HUES6 (cell line): ENCODE results near the gene PRUNE2.

ENCODE experiments used
- H3K27ac ChIP-seq: 2 replicates; pipeline ENCODE4 v1.7.0; 2013; ENCODE audit warnings: low read depth, mild to moderate bottlenecking, low read length, inconsistent platforms
- H3K27me3 ChIP-seq: 2 replicates; pipeline ENCODE4 v1.6.1; 2013; ENCODE audit warnings: low read length; ENCODE audit not compliant: control insufficient read depth, insufficient read depth
- H3K36me3 ChIP-seq: 2 replicates; pipeline ENCODE4 v1.6.1; 2013; ENCODE audit warnings: low read length; ENCODE audit not compliant: control insufficient read depth, insufficient read depth
- H3K4me1 ChIP-seq: 2 replicates; pipeline ENCODE4 v1.6.1; 2013; ENCODE audit warnings: low read length; ENCODE audit not compliant: control insufficient read depth, insufficient read depth
- H3K4me3 ChIP-seq: 2 replicates; pipeline ENCODE4 v1.5.1; 2013; ENCODE audit warnings: low read depth, low read length
- H3K9ac ChIP-seq: one replicate; pipeline ENCODE4 v1.6.1; 2013; ENCODE audit warnings: mild to moderate bottlenecking, low read length
- H3K9me3 ChIP-seq: 2 replicates; pipeline ENCODE4 v1.6.1; 2013; ENCODE audit warnings: low read depth, low read length; ENCODE audit not compliant: control insufficient read depth, insufficient read depth

The PRUNE2 gene

GRCh38 chr9:76887003-76887821, 18.7 kb downstream of the PRUNE2 start:
- Histone ChIP-seq H3K9ac (peak overlapping the region; percentile 61), H3K36me3 (no peaks in the 10 kb centered on the region), H3K4me3 (no peak overlapping the region), H3K27ac (peak overlapping the region; percentile 80), H3K4me1 (peaks cover 29% of the 10 kb centered on the region), H3K9me3 (no peaks in the 10 kb centered on the region), H3K27me3 (no peaks in the 10 kb centered on the region)

- Histone ChIP-seq H3K9me3 (no peaks in the 10 kb centered on the region), H3K4me3 (no peak overlapping the region), H3K36me3 (no peaks in the 10 kb centered on the region), H3K9ac (no peak overlapping the region), H3K27me3 (no peaks in the 10 kb centered on the region), H3K27ac (no peak overlapping the region), H3K4me1 (peaks cover 29% of the 10 kb centered on the region)
These were observed 19.6 kb downstream of the PRUNE2 start for GRCh38 chr9:76886318-76886717.

- Histone ChIP-seq H3K27me3 (no peaks in the 10 kb centered on the region), H3K4me1 (peaks cover 29% of the 10 kb centered on the region), H3K4me3 (no peak overlapping the region), H3K9me3 (no peaks in the 10 kb centered on the region), H3K9ac (no peak overlapping the region), H3K27ac (no peak overlapping the region), H3K36me3 (no peaks in the 10 kb centered on the region)
These were observed 21.1 kb downstream of the PRUNE2 start for GRCh38 chr9:76884823-76885222.

GRCh38 chr9:76883341-76883855, 22.5 kb downstream of the PRUNE2 start:
- Histone ChIP-seq H3K36me3 (no peaks in the 10 kb centered on the region), H3K9ac (no peak overlapping the region), H3K4me1 (peaks cover 26% of the 10 kb centered on the region), H3K27ac (no peak overlapping the region; the same call in 1 of the 2 replicates), H3K27me3 (no peaks in the 10 kb centered on the region), H3K9me3 (no peaks in the 10 kb centered on the region), H3K4me3 (no peak overlapping the region)

- Histone ChIP-seq H3K27me3 (no peaks in the 10 kb centered on the region), H3K27ac (no peak overlapping the region; the same call in 1 of the 2 replicates), H3K9me3 (no peaks in the 10 kb centered on the region), H3K4me3 (no peak overlapping the region), H3K9ac (no peak overlapping the region), H3K4me1 (peaks cover 21% of the 10 kb centered on the region), H3K36me3 (no peaks in the 10 kb centered on the region)
These were observed 23.2 kb downstream of the PRUNE2 start for GRCh38 chr9:76882686-76883085.

GRCh38 chr9:76880210-76880609, 25.7 kb downstream of the PRUNE2 start:
- Histone ChIP-seq H3K36me3 (no peaks in the 10 kb centered on the region), H3K27ac (no peak overlapping the region), H3K27me3 (no peaks in the 10 kb centered on the region), H3K4me3 (no peak overlapping the region), H3K9me3 (no peaks in the 10 kb centered on the region), H3K9ac (no peak overlapping the region), H3K4me1 (peaks cover 14% of the 10 kb centered on the region)

- H3K27ac ChIP-seq, result no peak overlapping the region
- H3K27me3 ChIP-seq, result no peaks in the 10 kb centered on the region
- no peaks in the 10 kb centered on the region for H3K36me3 ChIP-seq
- H3K9me3 ChIP-seq, result no peaks in the 10 kb centered on the region
- H3K4me3 ChIP-seq, result no peak overlapping the region
- peaks cover 9% of the 10 kb centered on the region for H3K4me1 ChIP-seq
- H3K9ac ChIP-seq, result no peak overlapping the region
These were observed 27.0 kb downstream of the PRUNE2 start for GRCh38 chr9:76878933-76879332.

- no peak overlapping the region for H3K9ac ChIP-seq
- H3K4me1 ChIP-seq, result peaks cover 11% of the 10 kb centered on the region
- no peaks in the 10 kb centered on the region for H3K27me3 ChIP-seq
- no peak overlapping the region for H3K4me3 ChIP-seq
- no peaks in the 10 kb centered on the region for H3K9me3 ChIP-seq
- H3K27ac ChIP-seq, result no peak overlapping the region
- H3K36me3 ChIP-seq, result no peaks in the 10 kb centered on the region
These were observed 28.0 kb downstream of the PRUNE2 start for GRCh38 chr9:76877961-76878360.

GRCh38 chr9:76876098-76876497, 29.8 kb downstream of the PRUNE2 start:
- peaks cover 11% of the 10 kb centered on the region for H3K4me1 ChIP-seq
- H3K9me3 ChIP-seq, result no peaks in the 10 kb centered on the region
- H3K9ac ChIP-seq, result no peak overlapping the region

GRCh38 chr9:76873821-76874220, 32.1 kb downstream of the PRUNE2 start:
- Histone ChIP-seq H3K9ac (no peak overlapping the region), H3K27ac (no peak overlapping the region), H3K27me3 (no peaks in the 10 kb centered on the region), H3K36me3 (no peaks in the 10 kb centered on the region), H3K9me3 (no peaks in the 10 kb centered on the region), H3K4me3 (0 out of 2 replicates have a peak overlapping the region, but pooled peaks have one; percentile 1), H3K4me1 (peaks cover 15% of the 10 kb centered on the region)

More at GRCh38 chr9:76876098-76876497, 29.8 kb downstream of the PRUNE2 start:
- Histone ChIP-seq H3K4me3 (no peak overlapping the region), H3K27me3 (no peaks in the 10 kb centered on the region), H3K36me3 (no peaks in the 10 kb centered on the region), H3K27ac (no peak overlapping the region)

GRCh38 chr9:76873056-76873792, 32.7 kb downstream of the PRUNE2 start:
- H3K9ac ChIP-seq, result no peak overlapping the region
- no peaks in the 10 kb centered on the region for H3K9me3 ChIP-seq
- H3K4me3 ChIP-seq, result 0 out of 2 replicates have a peak overlapping the region, but pooled peaks have one; percentile 1
- H3K4me1 ChIP-seq, result peaks cover 16% of the 10 kb centered on the region
- no peaks in the 10 kb centered on the region for H3K36me3 ChIP-seq
- H3K27me3 ChIP-seq, result no peaks in the 10 kb centered on the region
- no peak overlapping the region for H3K27ac ChIP-seq
